ENCODE data around the gene CPXM2. TPM values are rescaled to one million over a fixed set of nuclear protein-coding genes. Genes with fewer than 3 reads are reported as not detected.

The CPXM2 gene
- polyA plus RNA-seq, 1 of the 3 experiments (the other 2 are of a cell fraction): not detected

GRCh38 chr10:123870260-123870659, 21.3 kb downstream of the CPXM2 start:
- Histone ChIP-seq H3K4me3 (ENCODE audit: low read depth in 2 of 2, low read length in 1 of 2) (no peak overlapping the region), H3K4me1 (ENCODE audit: control insufficient read depth in 1 of 2, insufficient read depth in 2 of 2, low read depth in 1 of 2, low read length in 1 of 2) (no peaks in the 10 kb centered on the region), H3K9me2 (no peaks in the 10 kb centered on the region), H3K9ac (no peak overlapping the region), H3F3A (replicated peaks; ENCODE audit: insufficient read depth) (no peaks in the 10 kb centered on the region), H3K36me3 (replicated peaks in 1 of 2; ENCODE audit: control insufficient read depth in 1 of 2, insufficient read depth in 2 of 2, low read length in 1 of 2) (no peaks in the 10 kb centered on the region), H3K4me2 (no peak overlapping the region), H3K27me3 (ENCODE audit: insufficient read depth) (no peaks in the 10 kb centered on the region), H3K79me2 (ENCODE audit: insufficient read depth) (no peaks in the 10 kb centered on the region), H2AFZ (ENCODE audit: low read depth) (no peak overlapping the region), H3K27ac (ENCODE audit: low read depth in 2 of 2, low read length in 1 of 2) (no peak overlapping the region), H3K9me3 (no peaks in the 10 kb centered on the region; the same call in 1 of the 2 replicates), H4K20me1 (ENCODE audit: insufficient read depth) (no peaks in the 10 kb centered on the region)
- no peak for DNase-seq
- 25% methylated on average over 8 of the region's 8 CpGs for WGBS (ENCODE audit: low lambda C conversion rate)
- ChIA-PET POLR2A (no interaction called here), CTCF (interaction anchor here (0.6 kb wide), 1 partner anchor 1782 kb away, joined by 3 read pairs; no protein-coding TSS in a partner anchor)
- TF ChIP-seq USF1 (IDR thresholded peaks at IDR 0.05; ENCODE audit: borderline replicate concordance, low read depth) (no peak), GATA2 (CRISPR knock-in tag; IDR thresholded peaks at IDR 0.05) (no peak), USF2 (IDR thresholded peaks at IDR 0.05; ENCODE audit: borderline replicate concordance, low read depth, low read length) (no peak), EZH2phosphoT487 (IDR thresholded peaks at IDR 0.05; ENCODE audit: borderline replicate concordance, low read depth) (no peak), ELF1 (IDR thresholded peaks at IDR 0.05) (no peak), CTCF (IDR thresholded peaks at IDR 0.05) (no peak), RXRA (IDR thresholded peaks at IDR 0.05; ENCODE audit: borderline replicate concordance, low read depth) (no peak), RAD21 (IDR thresholded peaks at IDR 0.05; ENCODE audit: low read length) (no peak), SIN3A (IDR thresholded peaks at IDR 0.05; ENCODE audit: borderline replicate concordance, low read depth, low read length) (no peak)
- TF ChIP-seq, protein P1, sequence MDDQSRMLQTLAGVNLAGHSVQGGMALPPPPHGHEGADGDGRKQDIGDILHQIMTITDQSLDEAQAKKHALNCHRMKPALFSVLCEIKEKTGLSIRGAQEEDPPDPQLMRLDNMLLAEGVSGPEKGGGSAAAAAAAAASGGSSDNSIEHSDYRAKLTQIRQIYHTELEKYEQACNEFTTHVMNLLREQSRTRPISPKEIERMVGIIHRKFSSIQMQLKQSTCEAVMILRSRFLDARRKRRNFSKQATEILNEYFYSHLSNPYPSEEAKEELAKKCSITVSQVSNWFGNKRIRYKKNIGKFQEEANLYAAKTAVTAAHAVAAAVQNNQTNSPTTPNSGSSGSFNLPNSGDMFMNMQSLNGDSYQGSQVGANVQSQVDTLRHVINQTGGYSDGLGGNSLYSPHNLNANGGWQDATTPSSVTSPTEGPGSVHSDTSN (IDR thresholded peaks at IDR 0.05): no peak

GRCh38 chr10:123869020-123869414, 22.6 kb downstream of the CPXM2 start:
- POLR2A ChIA-PET: no interaction called here
- 52% methylated on average over 7 of the region's 7 CpGs for WGBS (ENCODE audit: low lambda C conversion rate)
- CTCF ChIA-PET: no interaction called here
- H3K4me1 ChIP-seq (ENCODE audit: control insufficient read depth in 1 of 2, insufficient read depth in 2 of 2, low read depth in 1 of 2, low read length in 1 of 2): no peaks in the 10 kb centered on the region
- H3K9ac ChIP-seq: no peak overlapping the region
- H4K20me1 ChIP-seq (ENCODE audit: insufficient read depth): no peaks in the 10 kb centered on the region
- no peaks in the 10 kb centered on the region for H3K36me3 ChIP-seq (replicated peaks in 1 of 2; ENCODE audit: control insufficient read depth in 1 of 2, insufficient read depth in 2 of 2, low read length in 1 of 2)
- H3K27ac ChIP-seq (ENCODE audit: low read depth in 2 of 2, low read length in 1 of 2): no peak overlapping the region
- H2AFZ ChIP-seq (ENCODE audit: low read depth): no peak overlapping the region
- no peaks in the 10 kb centered on the region for H3K79me2 ChIP-seq (ENCODE audit: insufficient read depth)
- no peaks in the 10 kb centered on the region for H3F3A ChIP-seq (replicated peaks; ENCODE audit: insufficient read depth)
- DNase-seq: no peak
- H3K9me2 ChIP-seq: no peaks in the 10 kb centered on the region
- H3K4me3 ChIP-seq (ENCODE audit: low read depth in 2 of 2, low read length in 1 of 2): no peak overlapping the region
- no peaks in the 10 kb centered on the region for H3K27me3 ChIP-seq (ENCODE audit: insufficient read depth)
- H3K9me3 ChIP-seq: no peaks in the 10 kb centered on the region; the same call in 1 of the 2 replicates
- H3K4me2 ChIP-seq: no peak overlapping the region
- TF ChIP-seq MEF2A (IDR thresholded peaks at IDR 0.05; ENCODE audit: borderline replicate concordance, low read depth) (no peak), NFIC (IDR thresholded peaks at IDR 0.05; ENCODE audit: borderline replicate concordance) (no peak), TAF1 (IDR thresholded peaks at IDR 0.05; ENCODE audit: borderline replicate concordance, low read depth, low read length) (no peak), RCOR1 (IDR thresholded peaks at IDR 0.05; ENCODE audit: low read length) (no peak), USF2 (IDR thresholded peaks at IDR 0.05; ENCODE audit: borderline replicate concordance, low read depth, low read length) (no peak)
- TF ChIP-seq, protein P1 (IDR thresholded peaks at IDR 0.05): no peak
- TF ChIP-seq, protein P2, sequence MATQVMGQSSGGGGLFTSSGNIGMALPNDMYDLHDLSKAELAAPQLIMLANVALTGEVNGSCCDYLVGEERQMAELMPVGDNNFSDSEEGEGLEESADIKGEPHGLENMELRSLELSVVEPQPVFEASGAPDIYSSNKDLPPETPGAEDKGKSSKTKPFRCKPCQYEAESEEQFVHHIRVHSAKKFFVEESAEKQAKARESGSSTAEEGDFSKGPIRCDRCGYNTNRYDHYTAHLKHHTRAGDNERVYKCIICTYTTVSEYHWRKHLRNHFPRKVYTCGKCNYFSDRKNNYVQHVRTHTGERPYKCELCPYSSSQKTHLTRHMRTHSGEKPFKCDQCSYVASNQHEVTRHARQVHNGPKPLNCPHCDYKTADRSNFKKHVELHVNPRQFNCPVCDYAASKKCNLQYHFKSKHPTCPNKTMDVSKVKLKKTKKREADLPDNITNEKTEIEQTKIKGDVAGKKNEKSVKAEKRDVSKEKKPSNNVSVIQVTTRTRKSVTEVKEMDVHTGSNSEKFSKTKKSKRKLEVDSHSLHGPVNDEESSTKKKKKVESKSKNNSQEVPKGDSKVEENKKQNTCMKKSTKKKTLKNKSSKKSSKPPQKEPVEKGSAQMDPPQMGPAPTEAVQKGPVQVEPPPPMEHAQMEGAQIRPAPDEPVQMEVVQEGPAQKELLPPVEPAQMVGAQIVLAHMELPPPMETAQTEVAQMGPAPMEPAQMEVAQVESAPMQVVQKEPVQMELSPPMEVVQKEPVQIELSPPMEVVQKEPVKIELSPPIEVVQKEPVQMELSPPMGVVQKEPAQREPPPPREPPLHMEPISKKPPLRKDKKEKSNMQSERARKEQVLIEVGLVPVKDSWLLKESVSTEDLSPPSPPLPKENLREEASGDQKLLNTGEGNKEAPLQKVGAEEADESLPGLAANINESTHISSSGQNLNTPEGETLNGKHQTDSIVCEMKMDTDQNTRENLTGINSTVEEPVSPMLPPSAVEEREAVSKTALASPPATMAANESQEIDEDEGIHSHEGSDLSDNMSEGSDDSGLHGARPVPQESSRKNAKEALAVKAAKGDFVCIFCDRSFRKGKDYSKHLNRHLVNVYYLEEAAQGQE (IDR thresholded peaks at IDR 0.05; ENCODE audit: low read depth, low read length): no peak
- TF ChIP-seq, protein P3, sequence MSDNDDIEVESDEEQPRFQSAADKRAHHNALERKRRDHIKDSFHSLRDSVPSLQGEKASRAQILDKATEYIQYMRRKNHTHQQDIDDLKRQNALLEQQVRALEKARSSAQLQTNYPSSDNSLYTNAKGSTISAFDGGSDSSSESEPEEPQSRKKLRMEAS (IDR thresholded peaks at IDR 0.05; ENCODE audit: low read depth): no peak

All from SK-N-SH (cell line).